Measurements from ENCODE around the gene GATA3.

The GATA3 gene

DNA sequence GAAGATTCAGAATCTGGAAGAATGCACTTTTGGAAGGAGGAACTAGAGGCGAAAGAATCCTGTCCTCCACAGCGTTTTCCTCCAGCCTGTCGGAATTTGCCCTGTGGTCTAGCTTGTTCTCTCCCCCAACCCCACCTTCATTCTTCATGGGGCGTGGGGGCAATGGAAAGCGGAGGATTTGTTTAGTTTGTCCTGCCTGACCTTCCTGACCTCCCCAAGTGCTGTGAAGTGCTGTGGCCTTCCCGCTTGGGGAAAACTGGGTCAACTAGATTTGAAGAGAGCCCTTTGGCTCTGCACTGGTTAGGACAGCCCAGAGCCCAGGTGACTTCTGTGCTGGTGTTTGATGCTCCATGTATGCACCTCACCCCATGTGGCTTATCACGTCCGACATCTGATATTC, 49.1 kb downstream of the GATA3 start:
- DNase-seq, result no peak

DNA sequence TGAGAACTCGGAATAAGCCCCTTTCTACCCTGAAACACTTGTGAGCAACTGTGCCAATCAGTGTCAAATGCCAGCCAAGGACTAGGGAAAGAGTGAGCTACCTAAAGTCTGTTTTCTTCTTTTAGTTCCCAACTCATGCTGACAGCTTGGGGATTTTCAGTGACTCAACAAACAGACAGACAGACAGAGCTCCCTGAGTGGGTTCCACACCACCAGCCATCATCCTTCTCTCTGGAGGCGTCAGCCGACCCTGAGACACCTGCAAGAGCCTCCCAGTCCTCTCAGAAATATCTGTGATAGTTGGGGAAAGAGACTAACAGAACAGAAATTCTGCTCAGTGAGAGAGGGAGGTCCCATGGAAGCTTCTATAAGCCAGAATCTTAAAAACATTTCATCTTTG, 49.5 kb downstream of the GATA3 start:
- DNase-seq, result no peak

DNA sequence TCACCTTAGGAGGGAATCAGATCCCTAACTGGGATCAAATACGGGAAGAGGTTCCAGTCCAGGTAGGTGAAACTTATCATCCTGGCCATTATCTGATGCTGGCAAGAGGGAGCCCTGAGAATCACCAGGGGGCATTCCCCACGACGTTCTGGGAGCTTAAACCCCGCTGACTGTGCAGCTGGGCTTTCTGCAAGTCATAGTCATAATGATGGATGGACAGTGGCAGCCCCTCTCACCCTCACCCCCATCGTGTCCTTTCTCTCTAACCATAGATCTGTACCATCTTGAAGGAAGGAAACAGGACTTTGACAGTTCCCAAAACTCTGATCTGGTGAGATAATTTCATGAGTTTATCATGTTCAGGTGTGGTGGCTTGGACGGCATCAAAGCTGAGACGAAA, 50.2 kb downstream of the GATA3 start:
- DNase-seq, result no peak

DNA sequence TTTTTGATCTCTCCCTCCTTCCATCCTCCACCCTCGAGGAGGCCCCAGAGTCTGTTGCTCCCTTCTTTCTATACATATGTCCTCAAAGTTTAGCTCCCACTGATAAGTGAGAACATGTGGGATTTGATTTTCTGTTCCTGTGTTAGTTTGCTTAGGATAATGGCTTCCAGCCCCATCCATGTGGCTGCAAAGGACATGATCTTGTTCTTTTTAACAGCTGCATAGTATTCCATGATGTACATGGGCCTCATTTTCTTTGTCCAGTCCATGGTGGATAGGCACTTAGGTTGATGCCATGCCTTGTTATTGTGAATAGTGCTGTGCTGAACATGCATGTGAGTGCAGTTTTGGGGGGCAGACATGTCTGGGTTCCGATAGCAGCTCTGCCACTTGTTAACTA, 51.4 kb downstream of the GATA3 start:
- DNase-seq, result no peak

DNA sequence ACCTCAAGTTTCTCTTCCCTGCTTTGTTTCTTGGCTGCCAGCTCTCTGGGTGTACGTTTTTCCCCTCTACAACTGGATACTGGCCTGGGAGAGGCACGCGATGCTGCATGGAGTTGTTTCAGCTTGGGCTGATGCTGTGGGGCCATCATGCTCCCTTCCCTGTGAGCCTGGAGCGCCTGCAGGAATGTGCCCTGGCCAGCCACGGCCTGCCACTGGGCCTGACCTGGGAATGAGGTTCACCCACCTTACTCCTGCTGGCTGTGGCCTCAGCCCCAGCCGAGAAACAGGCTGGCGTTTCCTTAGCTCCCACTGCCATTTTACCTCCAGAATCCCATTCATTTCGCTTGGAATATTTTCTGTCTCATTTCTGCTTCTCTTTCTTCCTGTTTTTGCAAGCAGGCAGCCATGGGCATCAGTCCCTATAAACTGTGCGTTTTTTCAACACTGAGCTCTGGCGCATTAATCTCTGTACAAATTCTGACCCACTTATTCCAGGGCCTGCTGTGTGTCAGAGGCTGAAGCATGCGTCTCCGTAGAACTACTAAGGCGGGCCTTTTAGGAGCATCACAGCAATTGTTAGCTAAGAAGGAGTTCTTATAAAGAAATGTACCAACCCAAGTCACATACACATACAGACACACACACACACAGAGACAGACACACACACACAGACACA, 57.9 kb downstream of the GATA3 start:
- DNase-seq, result no peak

DNA sequence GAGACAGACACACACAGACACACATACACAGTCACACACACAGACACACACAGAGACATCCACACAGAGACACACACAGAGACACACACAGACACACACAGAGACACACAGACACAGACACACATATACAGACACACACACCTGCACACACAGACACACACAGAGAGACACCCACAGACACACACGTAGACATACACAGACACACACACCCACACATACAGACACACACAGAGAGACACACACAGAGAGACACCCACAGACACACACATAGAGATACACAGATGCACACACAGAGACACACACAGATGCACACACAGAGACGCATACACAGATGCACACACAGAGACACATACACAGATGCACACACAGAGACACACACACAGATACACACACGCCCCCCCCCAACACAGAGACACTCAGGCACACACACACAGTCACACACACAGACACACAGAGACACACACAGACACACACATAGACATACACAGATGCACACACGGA, 58.5 kb downstream of the GATA3 start:
- DNase-seq, result no peak

DNA sequence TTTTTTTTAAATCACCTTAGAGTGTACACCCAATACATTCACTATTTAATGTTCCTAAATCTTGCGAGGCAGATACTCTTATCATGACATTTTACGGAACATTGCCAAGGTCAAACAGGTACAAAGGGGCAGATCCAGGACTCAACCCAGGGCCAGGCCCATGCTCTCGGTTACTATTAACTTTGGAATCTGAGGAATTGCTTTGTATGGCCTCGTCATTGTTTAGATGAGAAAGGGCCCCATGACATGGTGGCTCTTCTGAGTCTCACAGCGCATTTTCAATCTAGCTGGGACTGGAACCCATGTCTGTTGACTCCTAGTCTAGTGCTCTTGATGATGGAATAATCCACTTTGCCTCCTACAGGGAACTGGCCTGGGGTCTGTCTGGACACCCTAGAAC, 59.1 kb downstream of the GATA3 start:
- no peak for DNase-seq

DNA sequence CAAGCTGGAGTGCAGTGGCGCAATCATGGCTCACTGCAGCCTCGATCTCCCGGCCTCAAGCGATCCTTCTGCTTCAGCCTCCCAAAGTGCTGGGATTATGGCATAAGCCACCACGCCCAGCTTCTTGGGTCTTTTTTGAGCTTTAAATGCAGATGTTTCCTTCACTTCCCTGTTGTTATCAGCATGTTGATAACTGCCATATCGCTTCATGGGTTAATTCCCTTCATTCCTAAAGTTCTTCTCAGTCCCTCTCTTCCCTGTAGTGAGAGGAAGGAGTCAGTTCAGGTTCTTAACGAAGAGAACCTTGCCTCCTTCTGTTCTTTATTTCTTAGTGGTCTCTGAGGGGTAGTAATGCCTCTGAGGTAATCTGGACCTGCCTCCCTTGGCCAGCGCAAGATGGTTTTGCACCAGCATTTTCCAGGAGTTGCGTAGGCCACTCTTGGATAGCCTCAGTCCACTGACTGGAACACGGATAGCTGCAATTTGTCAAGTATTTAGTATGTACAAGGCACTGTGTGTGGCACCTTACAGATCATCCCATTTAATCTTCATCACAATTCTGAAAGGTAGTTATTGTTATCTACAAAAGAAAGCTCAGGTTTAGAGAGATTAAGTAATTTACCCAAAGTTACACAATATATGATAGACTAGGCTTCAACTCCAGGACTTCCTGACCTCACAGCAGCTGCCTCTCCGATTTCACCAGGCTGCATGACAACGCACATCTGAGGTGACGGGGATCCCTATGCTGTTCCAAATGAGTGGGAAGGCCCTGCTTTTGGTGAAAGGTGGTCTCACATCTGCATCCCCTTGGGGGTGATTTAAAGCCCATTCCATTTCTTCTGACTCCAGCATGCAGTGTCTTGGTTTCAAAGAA, 60.5 kb downstream of the GATA3 start:
- DNase-seq, result no peak

DNA sequence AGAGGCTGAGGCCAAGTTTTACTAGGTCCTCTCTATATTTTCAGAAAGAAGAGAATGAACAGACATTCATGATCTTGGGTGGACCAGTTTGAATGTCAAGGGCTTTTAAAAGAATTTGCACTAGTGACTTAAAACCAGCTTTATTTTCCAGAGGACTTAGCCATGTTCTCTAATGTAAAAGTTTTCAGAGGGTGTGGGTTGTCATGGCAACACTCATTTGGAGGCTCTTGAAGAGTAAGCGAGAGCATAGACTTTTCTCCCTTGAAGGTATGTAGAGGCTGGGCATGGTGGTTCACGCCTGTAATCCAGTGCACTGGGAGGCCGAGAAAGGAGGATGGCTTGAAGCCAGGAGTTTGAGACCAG, 61.1 kb downstream of the GATA3 start:
- no peak for DNase-seq

DNA sequence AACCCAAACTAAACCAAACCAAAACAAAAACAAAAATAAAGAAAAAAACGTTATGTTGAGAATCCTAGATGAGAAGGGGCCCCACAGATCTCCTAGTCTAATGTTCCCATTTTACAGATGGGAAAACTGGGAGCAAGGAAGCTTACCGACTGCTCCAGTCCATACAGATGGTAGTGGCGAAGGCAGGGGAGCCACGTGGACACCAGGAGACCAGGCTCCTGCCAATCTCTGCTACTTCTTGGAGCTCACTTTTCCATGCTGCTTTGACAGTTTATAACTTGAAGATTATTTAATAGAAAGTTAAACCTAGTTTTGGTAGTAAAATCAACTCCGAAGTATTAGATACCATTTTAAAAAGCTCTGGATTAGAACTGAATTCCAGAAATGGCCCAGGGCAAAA, 62.0 kb downstream of the GATA3 start:
- DNase-seq, result no peak

DNA sequence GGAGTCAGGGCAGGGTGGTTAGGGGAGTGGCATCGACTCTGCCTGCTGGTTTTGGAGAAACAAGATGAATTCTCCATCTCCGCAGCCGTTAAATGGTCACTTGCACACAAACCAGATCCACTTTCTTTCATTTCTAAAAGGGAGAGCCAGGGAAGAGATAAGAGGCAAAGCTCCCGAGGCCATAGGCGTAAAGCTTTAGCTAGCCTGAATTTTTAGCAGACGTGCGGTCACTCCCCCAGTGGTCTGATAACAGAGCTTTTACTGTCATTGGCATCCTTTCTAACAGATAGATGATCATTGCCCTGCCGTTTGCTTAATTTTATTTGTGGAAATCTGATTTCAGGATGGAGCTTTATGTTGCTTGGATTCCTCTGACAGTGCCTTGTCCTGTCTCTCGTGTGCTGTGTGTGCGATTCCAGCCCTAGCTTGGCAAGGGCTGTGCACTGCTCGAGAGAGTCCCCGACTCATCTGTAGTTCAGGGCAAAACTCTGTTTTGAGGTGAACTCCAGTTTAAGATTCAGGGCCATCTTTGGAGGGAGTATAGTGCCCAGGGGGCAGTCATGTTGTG, 62.5 kb downstream of the GATA3 start:
- DNase-seq, result no peak

DNA sequence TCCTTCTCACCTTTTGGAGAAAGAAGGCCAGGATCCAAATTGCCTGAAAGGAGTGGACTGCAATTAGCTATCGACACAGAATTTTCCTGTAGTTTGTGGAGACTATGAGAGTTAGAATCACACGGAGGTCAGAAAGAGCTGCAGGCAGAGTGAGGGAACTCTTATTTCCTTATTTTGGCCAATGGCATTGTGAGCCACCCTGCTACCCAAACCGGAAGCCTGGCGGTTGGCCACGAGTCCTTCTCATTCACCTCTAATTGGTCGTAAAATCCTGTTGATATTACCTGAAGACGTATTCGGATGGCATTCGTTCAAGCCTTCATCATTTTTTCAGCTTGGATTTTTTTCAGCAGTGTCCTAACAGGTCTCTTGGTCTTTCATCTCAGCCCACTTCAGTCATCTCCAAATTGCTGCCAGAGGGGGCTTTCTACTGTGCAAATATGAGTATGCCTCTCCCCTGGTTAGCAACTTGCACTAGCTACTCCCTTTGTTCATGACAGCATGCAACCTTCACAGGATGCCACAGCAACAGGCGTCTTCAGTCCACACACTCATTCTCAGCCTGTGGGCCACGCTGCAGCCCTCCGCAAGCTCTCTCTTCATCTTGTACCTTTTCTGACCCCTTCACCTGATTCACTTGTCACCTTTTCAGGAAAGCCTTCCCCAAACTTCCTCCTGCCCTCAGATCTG, 66.9 kb downstream of the GATA3 start:
- no peak for DNase-seq

DNA sequence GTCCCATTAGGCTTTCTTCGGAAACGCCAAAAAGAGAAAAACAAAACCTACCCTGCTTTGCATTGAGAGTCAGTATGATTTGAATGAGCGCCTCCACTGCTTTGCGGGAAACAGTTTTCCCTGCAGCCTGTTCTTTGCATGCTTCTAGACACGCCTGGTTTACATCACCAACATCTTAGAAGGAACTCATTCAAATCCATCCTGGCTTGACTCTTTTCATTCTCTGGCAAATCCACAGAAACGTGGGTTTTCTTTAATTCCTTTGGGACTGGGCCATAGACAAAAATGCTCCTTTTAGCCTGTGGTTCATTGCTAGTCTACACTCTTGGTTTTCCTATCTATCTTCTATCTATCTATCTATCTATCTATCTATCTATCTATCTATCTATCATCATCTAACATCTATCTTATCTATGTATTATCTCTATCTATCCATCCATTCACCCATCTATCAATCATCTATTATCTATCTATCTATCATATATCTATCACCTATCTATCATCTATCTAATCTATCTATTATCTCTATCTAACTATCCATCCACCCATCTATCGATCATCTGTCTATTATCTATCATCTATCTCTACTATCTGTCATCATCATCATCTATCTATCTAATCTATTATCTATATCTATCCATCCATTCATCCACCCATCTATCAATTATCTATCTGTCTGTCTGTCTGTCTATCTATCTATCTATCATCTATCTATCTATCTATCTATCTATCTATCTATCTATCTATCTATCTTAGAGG, 68.3 kb downstream of the GATA3 start:
- no peak for DNase-seq

DNA sequence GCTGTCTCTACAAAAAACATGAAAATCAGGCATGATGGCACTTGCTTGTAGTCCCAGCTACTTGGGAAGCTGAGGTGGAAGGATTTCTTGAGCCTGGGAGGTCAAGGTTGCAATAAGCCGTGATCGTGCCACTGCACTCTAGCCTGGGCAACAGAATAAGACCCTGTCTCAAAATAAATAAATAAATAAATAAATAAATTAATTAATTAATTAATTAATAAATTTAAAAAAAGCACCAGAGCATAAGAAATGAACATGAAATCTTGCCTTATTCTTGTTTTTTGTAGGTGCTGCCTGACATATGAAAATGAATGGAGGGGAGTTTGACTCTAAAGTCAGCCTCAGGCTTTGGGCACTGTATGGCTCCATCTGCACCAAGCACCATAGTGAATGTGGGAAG, 69.9 kb downstream of the GATA3 start:
- no peak for DNase-seq
